Caco-2 (cell line): ENCODE results near the gene HOXD8. TPM values are rescaled to one million over a fixed set of nuclear protein-coding genes. Genes with fewer than 3 reads are reported as not detected.

ENCODE experiments used
- BruUV-seq: library from RNA; stranded (reverse); fragments of 400-500 nt; replicated peaks from 2 replicates; lab custom pipeline; 2021; lab: Mats Ljungman, UMichigan
- CTCF ChIA-PET: fragments of 300-600 bp; sonication (Branson Sonifier 250); formaldehyde crosslinking; loops from one replicate; lab custom pipeline; 2022; ENCODE audit warnings: antibody characterized with exemption; lab: Charles Lee
- POLR2A ChIA-PET: fragments of 300-600 bp; sonication (Branson Sonifier 250); formaldehyde crosslinking; loops from one replicate; lab custom pipeline; 2022; ENCODE audit warnings: antibody characterized with exemption; lab: Charles Lee
- DNase-seq, 2 experiments: peaks; one replicate each; pipeline versions ENCODE4 v3.0.0 to v3.0.0-alpha.2; 2020 to 2022
- H3K27me3 ChIP-seq: replicated peaks from 2 replicates; pipeline ENCODE4 v1.6.0; 2011; ENCODE audit warnings: low read length; ENCODE audit not compliant: control insufficient read depth, insufficient read depth
- H3K36me3 ChIP-seq: 2 replicates; pipeline ENCODE4 v1.5.1; 2011; ENCODE audit warnings: low read length; ENCODE audit not compliant: control insufficient read depth, insufficient read depth
- H3K4me1 ChIP-seq: fragments of 250-450 bp; sonication (Bioruptor Pico); 2 replicates; pipeline ENCODE4 v1.5.1; 2020; ENCODE audit warnings: mild to moderate bottlenecking
- H3K4me3 ChIP-seq: 2 replicates; pipeline ENCODE4 v1.5.1; 2011; ENCODE audit warnings: low read depth, mild to moderate bottlenecking, control low read depth, low read length
- H3K9me3 ChIP-seq: fragments of 250-450 bp; sonication (Bioruptor Pico); 2 replicates; pipeline ENCODE4 v1.5.1; 2020; ENCODE audit warnings: mild to moderate bottlenecking, moderate library complexity
- H3K27ac Mint-ChIP-seq: one replicate; pipeline ENCODE4 v1.8.0; 2022; ENCODE audit warnings: mixed read lengths; ENCODE audit not compliant: unreplicated experiment
- H3K27me3 Mint-ChIP-seq: one replicate; pipeline ENCODE4 v1.8.0; 2022; ENCODE audit warnings: mixed read lengths; ENCODE audit not compliant: insufficient read depth, unreplicated experiment
- H3K36me3 Mint-ChIP-seq: one replicate; pipeline ENCODE4 v1.8.0; 2022; ENCODE audit warnings: mild to moderate bottlenecking, mixed read lengths; ENCODE audit not compliant: insufficient read depth, unreplicated experiment
- H3K4me1 Mint-ChIP-seq: one replicate; pipeline ENCODE4 v1.8.0; 2022; ENCODE audit warnings: low read depth, mixed read lengths; ENCODE audit not compliant: unreplicated experiment
- H3K4me3 Mint-ChIP-seq: one replicate; pipeline ENCODE4 v1.8.0; 2022; ENCODE audit warnings: mild to moderate bottlenecking, moderate library complexity, mixed read lengths; ENCODE audit not compliant: unreplicated experiment
- H3K9me3 Mint-ChIP-seq: one replicate; pipeline ENCODE4 v1.8.0; 2022; ENCODE audit warnings: mixed read lengths; ENCODE audit not compliant: unreplicated experiment
- CTCF ChIP-seq, 2 experiments: fragments of 200-600 bp in 1 of 2; IDR thresholded peaks; 1 replicate in 1 of 2; 2 replicates in 1 of 2; pipeline versions ENCODE4 v1.5.1 to v1.8.0; 2011 to 2022; ENCODE audit warnings: antibody characterized with exemption in 1 of 2, control low read depth in 1 of 2, inconsistent platforms in 1 of 2, low read depth in 1 of 2, low read length in 1 of 2, mild to moderate bottlenecking in 1 of 2, moderate library complexity in 1 of 2; ENCODE audit not compliant: insufficient read depth in 1 of 2, severe bottlenecking in 1 of 2, unreplicated experiment in 1 of 2
- intact Hi-C: fragments of 100-400 bp; cut with micrococcal nuclease; formaldehyde crosslinking; loops from one replicate; pipeline ENCODE4 v1.10.0; 2022; ENCODE audit not compliant: unreplicated experiment
- total RNA-seq: library from RNA; stranded (reverse); gene quantifications from 2 replicates; pipeline ENCODE4 v1.2.3, GENCODE V29; 2022

Gene HOXD8
- total RNA-seq, 1 experiment from 2014 or later = not detected

DNA sequence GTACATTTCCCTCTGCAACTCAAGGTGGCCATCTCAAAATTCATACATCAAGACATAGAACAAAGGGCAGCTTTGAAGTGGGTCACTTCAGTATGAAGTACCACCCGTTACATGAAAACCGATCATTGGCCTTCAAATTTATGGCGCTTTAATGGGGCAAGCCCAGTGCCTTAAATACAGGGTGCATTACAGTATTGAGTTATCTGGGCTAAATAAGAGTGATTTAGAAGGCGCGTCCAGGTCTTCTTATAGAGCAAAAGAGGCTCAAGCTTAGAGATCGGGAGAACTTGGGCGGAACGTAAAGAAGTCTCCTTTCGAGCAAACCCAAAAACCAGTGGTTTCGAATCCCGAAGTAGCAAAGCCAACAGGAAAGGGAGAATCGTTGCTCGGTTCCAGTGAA is 34.7 kb downstream of the HOXD8 start:
- Mint-ChIP-seq H3K9me3 (peaks cover 9% of the 10 kb centered on the region), H3K4me1 (no peaks in the 10 kb centered on the region), H3K27me3 (peaks cover 10% of the 10 kb centered on the region), H3K27ac (no peak overlapping the region), H3K4me3 (no peak overlapping the region), H3K36me3 (no peaks in the 10 kb centered on the region)
- TF ChIP-seq CTCF (IDR thresholded peaks at IDR 0.05; ENCODE audit: insufficient read depth in 1 of 2, low read depth in 1 of 2, low read length in 1 of 2, severe bottlenecking in 1 of 2, unreplicated experiment in 1 of 2) = no peak
- POLR2A ChIA-PET = no interaction called here
- no peak for DNase-seq
- BruUV-seq = no TSS peak
- Histone ChIP-seq H3K4me1 (no peaks in the 10 kb centered on the region), H3K27me3 (no peaks in the 10 kb centered on the region), H3K4me3 (no peak overlapping the region), H3K36me3 (no peaks in the 10 kb centered on the region), H3K9me3 (no peaks in the 10 kb centered on the region)
- intact Hi-C loops = no loop called here
- CTCF ChIA-PET = no interaction called here

- H3K27me3 Mint-ChIP-seq = peaks cover 10% of the 10 kb centered on the region
- H3K9me3 ChIP-seq = no peaks in the 10 kb centered on the region
- POLR2A ChIA-PET = no interaction called here
- CTCF ChIA-PET = no interaction called here
- BruUV-seq = no TSS peak
- H3K27ac Mint-ChIP-seq = no peak overlapping the region
- no peak overlapping the region for H3K4me3 ChIP-seq
- H3K4me3 Mint-ChIP-seq = no peak overlapping the region
- H3K27me3 ChIP-seq = no peaks in the 10 kb centered on the region
- no peaks in the 10 kb centered on the region for H3K36me3 Mint-ChIP-seq
- H3K9me3 Mint-ChIP-seq = peaks cover 9% of the 10 kb centered on the region
- no peak for TF ChIP-seq CTCF (IDR thresholded peaks at IDR 0.05; ENCODE audit: insufficient read depth in 1 of 2, low read depth in 1 of 2, low read length in 1 of 2, severe bottlenecking in 1 of 2, unreplicated experiment in 1 of 2)
- no peaks in the 10 kb centered on the region for H3K36me3 ChIP-seq
- no peak for DNase-seq
- no peaks in the 10 kb centered on the region for H3K4me1 ChIP-seq
- intact Hi-C loops = no loop called here
- H3K4me1 Mint-ChIP-seq = no peaks in the 10 kb centered on the region
These were observed 35.3 kb downstream of the HOXD8 start for GRCh38 chr2:176164611-176165369.

- CTCF ChIA-PET = no interaction called here
These were observed 36.0 kb downstream of the HOXD8 start for GRCh38 chr2:176165370-176166050.

More at GRCh38 chr2:176165370-176166050, 36.0 kb downstream of the HOXD8 start:
- no peak overlapping the region for H3K4me3 Mint-ChIP-seq
- Histone ChIP-seq H3K4me3 (no peak overlapping the region), H3K36me3 (no peaks in the 10 kb centered on the region), H3K4me1 (no peaks in the 10 kb centered on the region), H3K27me3 (no peaks in the 10 kb centered on the region), H3K9me3 (no peaks in the 10 kb centered on the region)
- no peak for DNase-seq
- no peaks in the 10 kb centered on the region for H3K4me1 Mint-ChIP-seq
- TF ChIP-seq CTCF (IDR thresholded peaks at IDR 0.05; ENCODE audit: insufficient read depth in 1 of 2, low read depth in 1 of 2, low read length in 1 of 2, severe bottlenecking in 1 of 2, unreplicated experiment in 1 of 2) = no peak
- H3K27ac Mint-ChIP-seq = no peak overlapping the region
- intact Hi-C loops = no loop called here
- POLR2A ChIA-PET = no interaction called here
- H3K36me3 Mint-ChIP-seq = no peaks in the 10 kb centered on the region
- peaks cover 10% of the 10 kb centered on the region for H3K27me3 Mint-ChIP-seq
- H3K9me3 Mint-ChIP-seq = peaks cover 9% of the 10 kb centered on the region
- BruUV-seq = no TSS peak
